Panc1 (cell line): ENCODE data around the gene CCDC12.

Experiments used
- CTCF ChIP-seq: fragments of 450-650 bp; IDR thresholded peaks from 2 replicates; pipeline ENCODE4 v1.5.1; 2017; ENCODE audit warnings: mild to moderate bottlenecking
- POLR2AphosphoS5 ChIP-seq: IDR thresholded peaks from 2 replicates; pipeline ENCODE4 v1.6.1; 2012; ENCODE audit warnings: mild to moderate bottlenecking, low read depth, low read length, moderate library complexity
- TF ChIP-seq, protein P1 (sequence below), 2 experiments: IDR thresholded peaks; 2 replicates each; pipeline ENCODE4 v1.6.1; 2011 to 2012; ENCODE audit warnings: low read depth in 2 of 2, control low read depth in 1 of 2, low read length in 1 of 2, mild to moderate bottlenecking in 1 of 2, moderate library complexity in 1 of 2; ENCODE audit not compliant: insufficient read depth in 1 of 2

GRCh38 chr3:47004369-47005211 lies 28.0 kb upstream of the CCDC12 start:
- TF ChIP-seq CTCF (no peak), POLR2AphosphoS5 (no peak)
- TF ChIP-seq, protein P1, sequence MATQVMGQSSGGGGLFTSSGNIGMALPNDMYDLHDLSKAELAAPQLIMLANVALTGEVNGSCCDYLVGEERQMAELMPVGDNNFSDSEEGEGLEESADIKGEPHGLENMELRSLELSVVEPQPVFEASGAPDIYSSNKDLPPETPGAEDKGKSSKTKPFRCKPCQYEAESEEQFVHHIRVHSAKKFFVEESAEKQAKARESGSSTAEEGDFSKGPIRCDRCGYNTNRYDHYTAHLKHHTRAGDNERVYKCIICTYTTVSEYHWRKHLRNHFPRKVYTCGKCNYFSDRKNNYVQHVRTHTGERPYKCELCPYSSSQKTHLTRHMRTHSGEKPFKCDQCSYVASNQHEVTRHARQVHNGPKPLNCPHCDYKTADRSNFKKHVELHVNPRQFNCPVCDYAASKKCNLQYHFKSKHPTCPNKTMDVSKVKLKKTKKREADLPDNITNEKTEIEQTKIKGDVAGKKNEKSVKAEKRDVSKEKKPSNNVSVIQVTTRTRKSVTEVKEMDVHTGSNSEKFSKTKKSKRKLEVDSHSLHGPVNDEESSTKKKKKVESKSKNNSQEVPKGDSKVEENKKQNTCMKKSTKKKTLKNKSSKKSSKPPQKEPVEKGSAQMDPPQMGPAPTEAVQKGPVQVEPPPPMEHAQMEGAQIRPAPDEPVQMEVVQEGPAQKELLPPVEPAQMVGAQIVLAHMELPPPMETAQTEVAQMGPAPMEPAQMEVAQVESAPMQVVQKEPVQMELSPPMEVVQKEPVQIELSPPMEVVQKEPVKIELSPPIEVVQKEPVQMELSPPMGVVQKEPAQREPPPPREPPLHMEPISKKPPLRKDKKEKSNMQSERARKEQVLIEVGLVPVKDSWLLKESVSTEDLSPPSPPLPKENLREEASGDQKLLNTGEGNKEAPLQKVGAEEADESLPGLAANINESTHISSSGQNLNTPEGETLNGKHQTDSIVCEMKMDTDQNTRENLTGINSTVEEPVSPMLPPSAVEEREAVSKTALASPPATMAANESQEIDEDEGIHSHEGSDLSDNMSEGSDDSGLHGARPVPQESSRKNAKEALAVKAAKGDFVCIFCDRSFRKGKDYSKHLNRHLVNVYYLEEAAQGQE (IDR thresholded peaks at IDR 0.05; ENCODE audit: insufficient read depth in 1 of 2, low read depth in 2 of 2, low read length in 1 of 2), result no peak
